Stimulated activated CD8-positive, alpha-beta memory T cell treated with anti-CD3 and anti-CD28 coated beads, Interleukin-4, amount 100 ng/mL, for 1 hour (primary cell): Measurements from ENCODE around the gene GJC1.
"Not testable (repeated sequence)": the region's sequence is repeated elsewhere in the genome, so short reads cannot be mapped to it uniquely, and the experiment has no call there.

Experiments used
- DNase-seq, 2 donors: peaks; one replicate each; pipeline ENCODE4 v3.0.0-alpha.2; 2020; ENCODE audit warnings: low read depth in 2 of 2, low spot score in 1 of 2

The GJC1 gene

GRCh38 chr17:44846206-44846605, 16.1 kb upstream of the GJC1 start:
- no peak for DNase-seq

DNA sequence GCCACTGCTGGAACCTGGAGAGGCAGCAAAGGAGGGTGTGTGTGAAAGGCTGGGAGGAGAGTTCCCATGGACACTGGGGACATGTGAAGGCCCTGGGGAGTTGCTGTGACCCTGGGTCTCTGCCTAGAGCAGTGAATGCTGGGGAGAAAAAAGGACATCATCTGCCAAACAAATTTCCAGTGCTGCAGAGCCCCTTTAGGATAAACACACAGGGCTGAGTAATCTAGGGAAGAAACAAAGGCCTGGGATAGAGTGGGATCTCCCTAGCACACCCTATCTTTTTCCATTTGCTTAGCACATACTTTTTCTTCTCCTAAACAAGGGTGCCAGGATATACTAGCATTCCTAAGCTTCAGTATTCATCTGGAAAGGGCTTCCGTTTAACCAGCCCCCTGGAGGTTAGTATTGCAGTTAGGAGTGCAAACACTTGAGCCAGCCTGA, 14.3 kb upstream of the GJC1 start:
- no peak for DNase-seq

GRCh38 chr17:44842748-44843147, 12.7 kb upstream of the GJC1 start:
- DNase-seq, result no peak

DNA sequence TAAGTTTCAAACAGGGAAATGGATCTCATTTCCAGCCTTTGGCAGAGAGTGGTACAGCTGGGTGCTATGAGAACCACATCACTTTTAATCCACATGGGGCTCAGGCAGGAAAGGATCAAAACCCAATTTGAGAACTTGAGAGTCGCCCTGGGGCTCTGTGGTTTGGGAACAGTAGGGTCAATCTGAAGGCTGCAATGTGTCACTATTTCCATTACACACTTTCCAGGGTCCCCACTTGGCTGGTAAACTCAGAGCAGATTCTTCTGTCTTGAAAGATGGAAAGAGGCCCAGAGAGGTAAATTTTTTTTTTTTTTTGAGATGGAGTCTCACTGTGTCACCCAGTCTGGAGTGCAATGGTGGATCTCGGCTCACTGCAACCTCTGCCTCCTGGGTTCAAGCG, 10.8 kb upstream of the GJC1 start:
- DNase-seq, result no peak

GRCh38 chr17:44840274-44840673, 10.2 kb upstream of the GJC1 start:
- no peak for DNase-seq

DNA sequence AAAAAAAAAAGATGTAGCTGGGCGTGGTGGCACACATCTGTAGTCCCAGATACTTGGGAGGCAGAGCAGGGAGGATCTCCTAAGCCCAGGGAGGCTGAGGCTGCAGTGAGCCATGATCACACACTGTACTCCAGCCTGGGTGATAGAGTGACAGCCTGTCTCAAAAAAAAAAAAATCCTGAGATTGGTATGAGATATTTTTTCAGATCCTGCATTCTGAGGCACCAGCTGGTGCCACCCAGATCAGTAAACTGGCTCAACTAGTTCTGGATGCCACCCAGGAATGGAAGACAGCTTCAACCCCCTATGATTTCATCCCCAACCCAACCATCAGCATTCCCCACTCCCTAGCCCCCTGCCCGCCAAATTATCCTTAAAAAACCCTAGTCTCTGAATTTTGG, 7.1 kb upstream of the GJC1 start:
- no peak for DNase-seq

DNA sequence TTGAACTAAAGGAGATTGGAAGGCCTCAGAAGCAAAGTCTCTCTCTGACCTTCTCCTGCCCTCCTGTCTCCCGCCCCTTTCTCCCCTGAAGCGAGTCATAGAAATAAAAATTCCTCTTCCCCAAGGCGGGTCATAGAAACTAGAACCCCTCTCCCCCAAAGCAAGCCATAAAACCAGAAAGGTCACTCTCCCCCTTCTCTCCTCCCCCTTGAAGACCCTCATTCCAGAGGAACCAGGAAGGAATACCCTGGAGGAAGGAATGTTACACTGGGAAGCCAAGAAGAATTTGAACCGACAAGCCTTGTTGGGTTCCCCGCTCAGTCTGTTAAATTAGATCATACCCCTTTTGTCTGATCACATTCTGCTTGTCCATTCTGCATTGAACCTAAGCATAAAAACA, 2.7 kb upstream of the GJC1 start:
- DNase-seq, result no peak

- DNase-seq, result no peak
Observed at GRCh38 chr17:44831371-44831770, 1.3 kb upstream of the GJC1 start.

DNA sequence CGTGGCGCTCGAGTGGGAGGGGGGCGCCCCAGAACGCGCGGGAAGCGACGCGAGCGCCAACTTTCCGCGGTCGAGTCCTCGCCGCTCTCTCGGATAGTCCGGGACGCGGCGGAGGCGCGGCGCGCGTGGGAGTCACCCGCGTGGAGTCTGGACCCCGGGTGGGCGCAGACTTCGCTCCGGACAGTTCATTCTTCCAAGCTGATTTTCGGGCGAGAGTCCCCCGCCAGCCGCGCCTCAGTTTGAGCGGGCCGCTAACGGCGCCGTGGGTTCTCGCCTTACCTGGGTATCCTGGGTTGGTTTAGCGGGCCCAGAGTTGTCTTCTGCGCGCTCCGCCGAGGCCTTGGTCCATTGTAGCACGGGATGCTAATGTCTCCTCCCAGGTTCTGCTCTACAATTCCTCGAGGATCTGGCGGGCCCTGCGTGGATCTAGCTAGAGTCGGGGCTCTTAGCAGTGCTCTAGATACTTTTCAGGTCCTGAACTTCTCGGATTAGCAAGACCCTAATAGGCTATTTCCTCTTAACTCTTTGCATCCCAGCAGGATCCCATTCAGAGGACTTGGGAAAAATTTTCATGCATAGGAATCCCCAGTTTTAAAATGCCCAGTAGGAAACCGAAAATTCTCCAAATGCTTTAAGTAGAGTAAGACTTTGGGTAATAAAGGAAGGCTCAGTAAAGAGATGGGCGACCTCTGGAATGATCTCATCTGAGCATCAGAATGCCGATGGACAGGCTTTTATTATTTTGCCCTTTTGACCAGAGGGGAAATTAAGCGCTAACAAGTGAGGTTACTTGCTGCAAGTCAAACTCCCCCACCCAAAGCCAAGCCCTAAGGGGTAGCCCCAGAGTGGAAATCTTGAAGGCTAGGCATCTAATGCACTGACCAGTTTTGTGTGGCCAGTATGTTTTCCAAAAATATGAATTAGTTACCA, 537 bp upstream of the GJC1 start:
- no peak for DNase-seq

GRCh38 chr17:44828919-44829522, 1.1 kb downstream of the GJC1 start:
- DNase-seq, result no peak

GRCh38 chr17:44827863-44828262, 2.2 kb downstream of the GJC1 start:
- DNase-seq, result no peak

- no peak for DNase-seq
Observed at GRCh38 chr17:44826123-44826790, 3.8 kb downstream of the GJC1 start.

DNA sequence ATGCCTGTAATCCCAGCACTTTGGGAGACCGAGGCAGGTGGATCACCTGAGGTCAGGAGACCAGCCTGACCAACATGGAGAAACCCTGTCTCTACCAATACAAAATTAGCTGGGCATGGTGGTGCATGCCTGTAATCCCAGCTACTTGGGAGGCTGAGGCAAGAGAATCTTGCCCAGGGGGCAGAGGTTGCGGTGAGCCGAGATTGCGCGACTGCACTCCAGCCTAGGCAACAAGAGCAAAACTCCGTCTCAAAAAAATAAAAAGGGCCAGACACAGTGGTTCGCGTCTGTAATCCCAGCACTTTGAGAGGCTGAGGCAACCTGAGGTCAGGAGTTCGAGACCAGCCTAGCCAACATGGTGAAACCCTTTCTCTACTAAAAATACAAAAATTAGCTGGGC, 4.9 kb downstream of the GJC1 start:
- not testable (repeated sequence) for DNase-seq

DNA sequence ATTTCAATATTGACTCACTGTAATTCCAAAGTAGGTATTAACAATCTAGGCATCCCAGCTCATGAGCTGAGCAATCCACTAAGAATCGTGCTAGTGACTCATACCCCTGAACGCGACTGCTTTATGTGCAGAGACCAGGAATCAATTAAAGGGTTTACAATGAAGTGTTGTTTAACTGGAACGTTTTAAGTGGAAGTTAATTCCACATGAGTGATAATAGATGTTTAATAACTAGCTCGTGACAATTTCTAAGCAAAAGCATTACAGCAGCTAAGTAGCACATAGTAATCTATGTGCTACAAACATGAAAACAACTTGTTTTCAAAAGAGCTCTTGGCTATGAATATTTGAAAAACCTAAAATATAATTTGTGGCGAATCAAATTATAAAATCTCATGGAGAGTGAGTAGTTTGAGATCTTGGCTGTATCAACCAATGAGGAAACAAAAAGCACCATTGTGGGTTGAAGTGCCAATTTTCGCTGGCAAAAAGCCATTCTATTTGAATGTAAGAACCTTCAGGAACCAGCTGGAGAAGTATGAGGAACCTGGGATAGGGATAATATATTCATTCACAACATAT, 9.4 kb downstream of the GJC1 start:
- no peak for DNase-seq

GRCh38 chr17:44818508-44818907, 11.6 kb downstream of the GJC1 start:
- not testable (repeated sequence) for DNase-seq

DNA sequence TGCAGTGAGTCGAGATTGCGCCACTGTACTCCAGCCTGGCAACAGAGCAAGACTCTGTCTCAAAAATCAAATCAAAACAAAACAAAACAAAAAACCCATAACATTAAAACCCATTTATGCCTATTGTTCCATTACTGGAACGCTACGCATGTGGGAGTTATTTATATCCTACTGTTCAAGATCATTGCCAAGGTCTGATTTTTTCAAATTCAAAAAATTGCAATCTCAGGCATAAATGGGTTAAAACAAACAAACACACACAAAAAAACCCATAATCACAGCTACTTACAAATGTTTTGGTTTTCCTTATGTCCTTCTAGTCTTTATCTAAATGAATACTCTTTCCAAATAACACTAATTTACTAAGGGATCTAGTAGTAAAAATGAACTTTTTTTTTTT, 17.8 kb downstream of the GJC1 start:
- no peak for DNase-seq

DNA sequence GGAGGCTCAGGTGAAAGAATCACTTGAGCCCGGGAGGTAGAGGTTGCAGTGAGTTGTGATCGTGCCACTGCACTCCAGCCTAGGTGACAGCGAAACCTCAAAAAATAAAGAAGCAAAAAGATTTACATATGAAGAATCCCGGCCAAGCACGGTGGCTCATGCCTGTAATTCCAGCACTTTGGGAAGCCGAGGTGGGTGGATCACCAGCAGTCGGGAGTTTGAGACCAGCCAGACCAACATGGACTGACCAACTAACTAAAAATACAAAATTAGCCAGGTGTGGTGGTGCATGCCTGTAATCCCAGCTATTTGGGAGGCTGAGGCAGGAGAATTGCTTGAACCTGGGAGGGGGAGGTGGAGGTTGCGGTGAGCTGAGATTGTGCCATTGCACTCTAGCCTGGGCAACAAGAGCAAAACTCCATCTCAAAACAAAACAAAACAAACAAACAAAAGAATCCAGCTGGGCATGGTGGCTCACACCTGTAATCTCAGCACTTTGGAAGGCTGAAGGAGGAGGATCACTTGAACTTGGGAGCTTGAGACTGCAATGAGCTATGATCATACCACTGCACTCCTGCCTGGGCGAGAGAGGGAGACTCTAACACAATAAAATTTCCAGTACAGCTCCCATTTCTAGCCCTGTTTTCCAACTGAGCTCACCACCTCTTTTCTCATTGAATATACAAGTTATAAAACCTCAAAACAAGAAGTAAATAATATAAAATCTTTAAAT, 21.3 kb downstream of the GJC1 start:
- not testable (repeated sequence) for DNase-seq

DNA sequence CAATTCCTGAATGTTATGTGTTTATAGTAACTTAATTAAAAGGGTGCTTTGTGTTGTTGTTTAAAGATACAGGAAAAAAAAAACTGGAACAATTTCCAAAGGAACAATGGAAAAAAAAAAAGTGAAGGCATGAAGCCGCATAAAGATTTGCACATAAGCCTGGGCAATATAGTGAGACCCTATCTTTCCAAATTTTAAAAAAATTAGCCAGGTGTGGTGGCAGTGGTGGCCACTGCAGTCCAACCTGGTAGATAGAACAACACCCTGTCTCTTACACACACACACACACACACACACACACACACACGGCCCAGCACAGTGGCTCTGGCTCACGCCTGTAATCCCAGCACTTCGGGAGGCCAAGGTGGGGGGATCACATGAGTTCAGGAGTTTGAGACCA, 21.9 kb downstream of the GJC1 start:
- no peak for DNase-seq

DNA sequence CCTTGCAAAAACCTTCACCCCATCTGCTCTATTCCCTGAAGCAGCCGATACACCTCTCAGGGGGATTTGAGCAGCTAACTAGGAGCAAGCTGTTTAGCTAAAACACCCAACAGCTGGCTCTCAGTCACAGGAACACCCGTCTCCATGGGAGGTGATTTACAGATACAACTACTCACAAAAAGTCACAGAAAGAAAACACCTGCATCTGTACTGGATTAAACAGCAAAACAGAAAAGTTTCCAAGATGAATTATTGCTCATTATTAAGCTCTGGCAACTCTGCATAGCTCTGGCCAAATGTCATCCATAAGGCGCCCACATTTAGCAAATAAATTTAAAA, 22.3 kb downstream of the GJC1 start:
- DNase-seq, result no peak

DNA sequence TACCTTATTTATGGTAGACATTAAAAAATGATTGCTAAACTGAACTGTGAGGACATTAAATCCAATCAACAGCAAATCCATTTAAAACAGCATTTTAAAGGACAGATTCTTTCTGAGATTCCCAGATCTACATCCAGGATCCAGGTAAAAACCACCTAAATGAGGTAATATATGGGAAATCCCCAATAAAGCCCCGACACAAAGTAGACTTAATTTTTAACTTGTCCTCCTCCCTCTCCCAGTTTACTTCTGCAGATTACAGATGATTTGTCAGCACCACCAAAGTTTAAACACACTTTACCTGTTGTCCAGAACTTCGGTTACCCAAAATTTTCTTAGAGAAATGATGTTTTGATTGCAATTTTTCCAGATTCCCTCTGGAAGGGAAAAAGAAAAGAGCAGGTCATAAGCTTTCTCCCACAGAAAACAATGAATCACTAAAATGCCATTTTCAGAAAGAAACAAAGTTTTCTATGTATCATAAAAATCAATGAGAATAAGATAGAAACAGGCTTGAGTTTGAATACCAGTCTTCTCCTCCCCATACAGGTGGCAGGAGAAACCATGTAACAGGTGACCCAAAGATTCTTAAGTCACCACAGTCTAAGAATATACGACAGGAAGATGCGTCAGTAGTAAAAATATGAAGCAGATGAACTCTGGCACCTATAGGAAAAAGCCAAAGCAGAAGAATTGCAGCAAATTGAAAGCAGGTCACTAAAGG, 22.8 kb downstream of the GJC1 start:
- no peak for DNase-seq
